GM23338 (cell line): ENCODE data around the gene SH3TC1. TPM values are rescaled to one million over a fixed set of nuclear protein-coding genes. Genes with fewer than 3 reads are reported as not detected.

Experiments
- ATAC-seq: fragments of 200-7000 bp; cut with Tn5 transposase; 3 replicates; pipeline ENCODE4 v1.9.1; 2020
- DNase-seq: peaks from one replicate; pipeline ENCODE4 v3.0.0-alpha.2; 2015; ENCODE audit warnings: low spot score
- H2AFZ ChIP-seq: fragments of 200-600 bp; sonication (generic); 2 replicates; pipeline ENCODE4 v1.8.0; 2016; ENCODE audit warnings: antibody characterized with exemption, mild to moderate bottlenecking, moderate library complexity
- H3F3A ChIP-seq: fragments of 200-600 bp; sonication (generic); replicated peaks from 2 replicates; pipeline ENCODE4 v1.8.0; 2017; ENCODE audit warnings: antibody characterized with exemption, mixed run types, low read depth
- H3K27ac ChIP-seq: fragments of 200-600 bp; sonication (generic); 2 replicates; pipeline ENCODE4 v1.6.1; 2016; ENCODE audit warnings: low read depth
- H3K27me3 ChIP-seq: fragments of 200-600 bp; sonication (generic); 2 replicates; pipeline ENCODE4 v1.8.0; 2016; ENCODE audit warnings: mild to moderate bottlenecking, mixed run types, moderate library complexity; ENCODE audit not compliant: insufficient read depth
- H3K36me3 ChIP-seq: fragments of 200-600 bp; sonication (generic); 2 replicates; pipeline ENCODE4 v1.8.0; 2016; ENCODE audit warnings: mild to moderate bottlenecking; ENCODE audit not compliant: insufficient read depth
- H3K4me1 ChIP-seq: fragments of 200-600 bp; sonication (generic); 2 replicates; pipeline ENCODE4 v1.8.0; 2016; ENCODE audit warnings: mild to moderate bottlenecking, moderate library complexity; ENCODE audit not compliant: insufficient read depth
- H3K4me2 ChIP-seq: fragments of 200-600 bp; sonication (generic); 2 replicates; pipeline ENCODE4 v1.7.1; 2017; ENCODE audit warnings: mixed run types
- H3K4me3 ChIP-seq: fragments of 200-600 bp; sonication (generic); 2 replicates; pipeline ENCODE4 v1.6.1; 2016; ENCODE audit warnings: mixed run types
- H3K79me2 ChIP-seq: fragments of 200-600 bp; sonication (generic); replicated peaks from 2 replicates; pipeline ENCODE4 v1.8.0; 2017; ENCODE audit warnings: mild to moderate bottlenecking; ENCODE audit not compliant: insufficient read depth
- H3K9me2 ChIP-seq: fragments of 200-600 bp; sonication (generic); 2 replicates; pipeline ENCODE4 v1.8.0; 2017; ENCODE audit not compliant: insufficient read depth
- H4K20me1 ChIP-seq: fragments of 200-600 bp; sonication (generic); replicated peaks from 2 replicates; pipeline ENCODE4 v1.8.0; 2017; ENCODE audit warnings: mild to moderate bottlenecking; ENCODE audit not compliant: insufficient read depth
- H3K27ac Mint-ChIP-seq: 2 replicates; pipeline ENCODE4 v1.8.0; 2020; ENCODE audit warnings: inconsistent platforms, mild to moderate bottlenecking, moderate library complexity, mixed read lengths
- H3K27me3 Mint-ChIP-seq: 3 replicates; pipeline ENCODE4 v1.8.0; 2022; ENCODE audit warnings: low read depth, mild to moderate bottlenecking, moderate library complexity, mixed read lengths, inconsistent platforms; ENCODE audit not compliant: insufficient read depth, poor library complexity
- H3K36me3 Mint-ChIP-seq: 3 replicates; pipeline ENCODE4 v1.8.0; 2021; ENCODE audit warnings: low read depth, mild to moderate bottlenecking, inconsistent platforms, moderate library complexity, mixed read lengths
- H3K4me1 Mint-ChIP-seq: 3 replicates; pipeline ENCODE4 v1.8.0; 2020; ENCODE audit warnings: mild to moderate bottlenecking, inconsistent platforms, mixed read lengths
- H3K4me3 Mint-ChIP-seq: 3 replicates; pipeline ENCODE4 v1.8.0; 2021; ENCODE audit warnings: moderate library complexity, mild to moderate bottlenecking, inconsistent platforms, mixed read lengths
- H3K9me3 Mint-ChIP-seq: 3 replicates; pipeline ENCODE4 v1.8.0; 2020; ENCODE audit warnings: moderate library complexity, mild to moderate bottlenecking, inconsistent platforms, mixed read lengths
- CREB1 ChIP-seq: fragments of 250-450 bp; sonication (Bioruptor Pico); IDR thresholded peaks from 2 replicates; pipeline ENCODE4 v1.5.0; 2020; ENCODE audit warnings: low read depth, mild to moderate bottlenecking, moderate library complexity
- EZH2phosphoT487 ChIP-seq: fragments of 200-600 bp; sonication (generic); IDR thresholded peaks from one replicate; pipeline ENCODE4 v1.8.1; 2018; ENCODE audit warnings: antibody characterized with exemption; ENCODE audit not compliant: unreplicated experiment
- JUNB ChIP-seq: IDR thresholded peaks from one replicate; pipeline ENCODE4 v1.6.1; 2016; ENCODE audit warnings: antibody characterized with exemption; ENCODE audit not compliant: unreplicated experiment
- NANOG ChIP-seq: IDR thresholded peaks from 2 replicates; pipeline ENCODE4 v1.6.1; 2016; ENCODE audit warnings: antibody characterized with exemption, borderline replicate concordance
- POLR2AphosphoS5 ChIP-seq: IDR thresholded peaks from 2 replicates; pipeline ENCODE4 v1.6.1; 2016; ENCODE audit warnings: antibody characterized with exemption, low read depth
- STAT1 ChIP-seq: IDR thresholded peaks from one replicate; pipeline ENCODE4 v1.6.1; 2016; ENCODE audit warnings: antibody characterized with exemption; ENCODE audit not compliant: unreplicated experiment
- ZNF114 ChIP-seq: fragments of 250-450 bp; sonication (Bioruptor Pico); IDR thresholded peaks from 2 replicates; pipeline ENCODE4 v1.5.0; 2020; ENCODE audit warnings: mild to moderate bottlenecking, moderate library complexity
- ZNF331 ChIP-seq: fragments of 250-450 bp; sonication (Bioruptor Pico); IDR thresholded peaks from 2 replicates; pipeline ENCODE4 v1.5.0; 2020; ENCODE audit warnings: low read depth, mild to moderate bottlenecking, moderate library complexity
- polyA plus RNA-seq: library from polyadenylated mRNA; unstranded; fragments of >200 nt; fragmentation: Nextera tagmentation; extraction: Ambion mirVana; gene quantifications from 2 replicates; pipeline ENCODE4 v1.2.1, GENCODE V29; 2016
- total RNA-seq: library from RNA; depleted of rRNA; stranded (reverse); fragments of >200 nt; shearing (Covaris generic); gene quantifications from 2 replicates; pipeline ENCODE4 v1.2.3, GENCODE V29; 2014
- TF ChIP-seq, protein P1 (sequence below): fragments of 250-450 bp; sonication (Bioruptor Pico); IDR thresholded peaks from 2 replicates; pipeline ENCODE4 v1.5.0; 2020; ENCODE audit warnings: mild to moderate bottlenecking, moderate library complexity
- TF ChIP-seq, protein P2 (sequence below), 2 experiments: fragments of 200-600 bp in 1 of 2; sonication (generic) in 1 of 2; conservative IDR thresholded peaks; 2 replicates each; pipeline versions ENCODE4 v1.5.1 to v1.6.1; 2016 to 2017; ENCODE audit warnings: antibody characterized with exemption in 2 of 2, low read depth in 2 of 2, mild to moderate bottlenecking in 2 of 2, moderate library complexity in 1 of 2

The SH3TC1 gene
- total and polyA plus RNA-seq, 2 experiments from 2014 or later, result 0.07 TPM; not detected in 1

DNA sequence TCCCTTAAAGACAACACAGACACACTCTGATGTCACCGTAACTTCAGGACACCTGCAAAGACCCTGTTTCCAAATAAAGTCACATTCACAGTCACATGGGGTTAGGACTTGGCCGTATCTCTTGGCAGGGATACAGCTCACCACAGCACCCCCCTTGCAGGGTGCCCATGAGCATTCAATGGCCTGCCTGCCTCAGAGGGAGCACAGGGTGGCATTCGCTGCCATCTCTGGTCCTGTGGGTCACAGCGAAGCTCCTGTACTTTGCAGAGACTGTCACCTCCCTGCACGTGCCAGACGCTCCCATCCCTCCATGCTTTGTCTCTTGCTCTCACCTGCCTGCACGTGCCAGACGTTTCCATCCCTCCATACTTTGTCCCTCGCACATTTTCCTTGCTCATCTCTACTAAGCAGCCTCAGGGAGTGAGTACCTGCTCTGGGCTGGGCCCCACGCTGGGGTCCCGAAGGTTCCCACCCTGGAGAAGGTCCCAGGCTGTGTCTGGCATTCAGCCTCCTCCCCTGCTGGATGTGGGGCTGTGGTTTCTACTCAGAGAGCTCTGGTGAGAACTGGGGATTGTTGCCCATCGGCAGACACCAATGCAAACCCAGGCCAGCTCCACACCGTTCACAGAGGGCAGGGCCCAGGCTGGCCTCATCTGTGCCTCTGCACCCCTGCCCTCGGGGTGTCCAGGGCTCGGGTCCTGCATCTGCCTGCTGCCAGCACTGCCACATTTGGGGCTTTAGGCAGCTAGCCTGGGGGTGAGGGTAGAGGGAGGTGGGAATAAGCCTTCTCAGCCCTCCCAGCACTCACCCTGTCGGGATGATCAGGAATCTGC lies 86.3 kb downstream of the SH3TC1 start:
- TF ChIP-seq, protein P1, sequence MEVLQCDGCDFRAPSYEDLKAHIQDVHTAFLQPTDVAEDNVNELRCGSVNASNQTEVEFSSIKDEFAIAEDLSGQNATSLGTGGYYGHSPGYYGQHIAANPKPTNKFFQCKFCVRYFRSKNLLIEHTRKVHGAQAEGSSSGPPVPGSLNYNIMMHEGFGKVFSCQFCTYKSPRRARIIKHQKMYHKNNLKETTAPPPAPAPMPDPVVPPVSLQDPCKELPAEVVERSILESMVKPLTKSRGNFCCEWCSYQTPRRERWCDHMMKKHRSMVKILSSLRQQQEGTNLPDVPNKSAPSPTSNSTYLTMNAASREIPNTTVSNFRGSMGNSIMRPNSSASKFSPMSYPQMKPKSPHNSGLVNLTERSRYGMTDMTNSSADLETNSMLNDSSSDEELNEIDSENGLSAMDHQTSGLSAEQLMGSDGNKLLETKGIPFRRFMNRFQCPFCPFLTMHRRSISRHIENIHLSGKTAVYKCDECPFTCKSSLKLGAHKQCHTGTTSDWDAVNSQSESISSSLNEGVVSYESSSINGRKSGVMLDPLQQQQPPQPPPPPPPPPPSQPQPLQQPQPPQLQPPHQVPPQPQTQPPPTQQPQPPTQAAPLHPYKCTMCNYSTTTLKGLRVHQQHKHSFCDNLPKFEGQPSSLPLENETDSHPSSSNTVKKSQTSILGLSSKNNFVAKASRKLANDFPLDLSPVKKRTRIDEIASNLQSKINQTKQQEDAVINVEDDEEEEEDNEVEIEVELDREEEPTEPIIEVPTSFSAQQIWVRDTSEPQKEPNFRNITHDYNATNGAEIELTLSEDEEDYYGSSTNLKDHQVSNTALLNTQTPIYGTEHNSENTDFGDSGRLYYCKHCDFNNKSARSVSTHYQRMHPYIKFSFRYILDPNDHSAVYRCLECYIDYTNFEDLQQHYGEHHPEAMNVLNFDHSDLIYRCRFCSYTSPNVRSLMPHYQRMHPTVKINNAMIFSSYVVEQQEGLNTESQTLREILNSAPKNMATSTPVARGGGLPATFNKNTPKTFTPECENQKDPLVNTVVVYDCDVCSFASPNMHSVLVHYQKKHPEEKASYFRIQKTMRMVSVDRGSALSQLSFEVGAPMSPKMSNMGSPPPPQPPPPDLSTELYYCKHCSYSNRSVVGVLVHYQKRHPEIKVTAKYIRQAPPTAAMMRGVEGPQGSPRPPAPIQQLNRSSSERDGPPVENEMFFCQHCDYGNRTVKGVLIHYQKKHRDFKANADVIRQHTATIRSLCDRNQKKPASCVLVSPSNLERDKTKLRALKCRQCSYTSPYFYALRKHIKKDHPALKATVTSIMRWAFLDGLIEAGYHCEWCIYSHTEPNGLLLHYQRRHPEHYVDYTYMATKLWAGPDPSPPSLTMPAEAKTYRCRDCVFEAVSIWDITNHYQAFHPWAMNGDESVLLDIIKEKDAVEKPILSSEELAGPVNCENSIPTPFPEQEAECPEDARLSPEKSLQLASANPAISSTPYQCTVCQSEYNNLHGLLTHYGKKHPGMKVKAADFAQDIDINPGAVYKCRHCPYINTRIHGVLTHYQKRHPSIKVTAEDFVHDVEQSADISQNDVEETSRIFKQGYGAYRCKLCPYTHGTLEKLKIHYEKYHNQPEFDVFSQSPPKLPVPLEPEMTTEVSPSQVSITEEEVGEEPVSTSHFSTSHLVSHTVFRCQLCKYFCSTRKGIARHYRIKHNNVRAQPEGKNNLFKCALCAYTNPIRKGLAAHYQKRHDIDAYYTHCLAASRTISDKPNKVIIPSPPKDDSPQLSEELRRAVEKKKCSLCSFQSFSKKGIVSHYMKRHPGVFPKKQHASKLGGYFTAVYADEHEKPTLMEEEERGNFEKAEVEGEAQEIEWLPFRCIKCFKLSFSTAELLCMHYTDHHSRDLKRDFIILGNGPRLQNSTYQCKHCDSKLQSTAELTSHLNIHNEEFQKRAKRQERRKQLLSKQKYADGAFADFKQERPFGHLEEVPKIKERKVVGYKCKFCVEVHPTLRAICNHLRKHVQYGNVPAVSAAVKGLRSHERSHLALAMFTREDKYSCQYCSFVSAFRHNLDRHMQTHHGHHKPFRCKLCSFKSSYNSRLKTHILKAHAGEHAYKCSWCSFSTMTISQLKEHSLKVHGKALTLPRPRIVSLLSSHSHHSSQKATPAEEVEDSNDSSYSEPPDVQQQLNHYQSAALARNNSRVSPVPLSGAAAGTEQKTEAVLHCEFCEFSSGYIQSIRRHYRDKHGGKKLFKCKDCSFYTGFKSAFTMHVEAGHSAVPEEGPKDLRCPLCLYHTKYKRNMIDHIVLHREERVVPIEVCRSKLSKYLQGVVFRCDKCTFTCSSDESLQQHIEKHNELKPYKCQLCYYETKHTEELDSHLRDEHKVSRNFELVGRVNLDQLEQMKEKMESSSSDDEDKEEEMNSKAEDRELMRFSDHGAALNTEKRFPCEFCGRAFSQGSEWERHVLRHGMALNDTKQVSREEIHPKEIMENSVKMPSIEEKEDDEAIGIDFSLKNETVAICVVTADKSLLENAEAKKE (CRISPR knock-in tag), result no peak
- TF ChIP-seq ZNF114 (CRISPR knock-in tag), result no peak
- TF ChIP-seq JUNB, result no peak
- TF ChIP-seq CREB1, result no peak
- TF ChIP-seq EZH2phosphoT487, result no peak
- TF ChIP-seq ZNF331 (CRISPR knock-in tag), result no peak
- no peak for TF ChIP-seq POLR2AphosphoS5
- TF ChIP-seq NANOG, result no peak
- TF ChIP-seq, protein P2, sequence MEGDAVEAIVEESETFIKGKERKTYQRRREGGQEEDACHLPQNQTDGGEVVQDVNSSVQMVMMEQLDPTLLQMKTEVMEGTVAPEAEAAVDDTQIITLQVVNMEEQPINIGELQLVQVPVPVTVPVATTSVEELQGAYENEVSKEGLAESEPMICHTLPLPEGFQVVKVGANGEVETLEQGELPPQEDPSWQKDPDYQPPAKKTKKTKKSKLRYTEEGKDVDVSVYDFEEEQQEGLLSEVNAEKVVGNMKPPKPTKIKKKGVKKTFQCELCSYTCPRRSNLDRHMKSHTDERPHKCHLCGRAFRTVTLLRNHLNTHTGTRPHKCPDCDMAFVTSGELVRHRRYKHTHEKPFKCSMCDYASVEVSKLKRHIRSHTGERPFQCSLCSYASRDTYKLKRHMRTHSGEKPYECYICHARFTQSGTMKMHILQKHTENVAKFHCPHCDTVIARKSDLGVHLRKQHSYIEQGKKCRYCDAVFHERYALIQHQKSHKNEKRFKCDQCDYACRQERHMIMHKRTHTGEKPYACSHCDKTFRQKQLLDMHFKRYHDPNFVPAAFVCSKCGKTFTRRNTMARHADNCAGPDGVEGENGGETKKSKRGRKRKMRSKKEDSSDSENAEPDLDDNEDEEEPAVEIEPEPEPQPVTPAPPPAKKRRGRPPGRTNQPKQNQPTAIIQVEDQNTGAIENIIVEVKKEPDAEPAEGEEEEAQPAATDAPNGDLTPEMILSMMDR (conservative IDR thresholded peaks at IDR 0.05; ENCODE audit: low read depth in 2 of 2), result no peak
- no peak for TF ChIP-seq STAT1
- Mint-ChIP-seq H3K36me3 (no peaks in the 10 kb centered on the region), H3K4me3 (no peak overlapping the region), H3K9me3 (no peaks in the 10 kb centered on the region), H3K27me3 (peaks cover 8% of the 10 kb centered on the region), H3K27ac (no peak overlapping the region; the same call in 1 of the 2 replicates), H3K4me1 (no peaks in the 10 kb centered on the region; the same call in 2 of the 3 replicates)
- DNase-seq (no peak), ATAC-seq (no peak)
- Histone ChIP-seq H3K79me2 (no peaks in the 10 kb centered on the region), H4K20me1 (no peaks in the 10 kb centered on the region; the same call in 1 of the 2 replicates), H3K9me2 (no peaks in the 10 kb centered on the region), H3K4me3 (no peak overlapping the region), H3F3A (no peaks in the 10 kb centered on the region), H3K27me3 (no peaks in the 10 kb centered on the region), H2AFZ (no peak overlapping the region), H3K4me1 (no peaks in the 10 kb centered on the region), H3K27ac (no peak overlapping the region), H3K4me2 (no peak overlapping the region), H3K36me3 (no peaks in the 10 kb centered on the region)
